Measurements from ENCODE around the gene GFI1B. TPM values are rescaled to one million over a fixed set of nuclear protein-coding genes. Genes with fewer than 3 reads are reported as not detected.
A peak's percentile ranks its signal among the peaks of the same experiment; 100 is the strongest.

The GFI1B gene
- total RNA-seq (2014; rRNA removed) (not detected in 2 replicates), Bru-seq, nascent RNA (percentile 4 among the genes with signal in this experiment), BruChase-seq, experiment 1, labeled RNA remaining after a 6-hour chase (percentile 8 among the genes with signal in this experiment), BruChase-seq, experiment 2, labeled RNA remaining after a 2-hour chase (percentile 5 among the genes with signal in this experiment)
- long read RNA-seq = 0 reads

GRCh38 chr9:132978451-132979131, at the start of gene GFI1B:
Gene GFI1B (plus strand): TSS chr9:132978694. CDS start chr9:132986679, 7,985 bp downstream.
- peak within 1 kb of the TSS; percentile 61; the same call in 1 of the 2 replicates for H3K4me2 ChIP-seq (ENCODE audit: low read length)
- BruUV-seq (replicated peaks) = no TSS peak
- no peaks in the 10 kb centered on the region for H3K4me1 ChIP-seq (ENCODE audit: insufficient read depth, low read length)
- DNase-seq (peak; percentile 8), ATAC-seq (no peak)
- H3K27me3 ChIP-seq (ENCODE audit: low read length) = peaks cover 15% of the 10 kb centered on the region
- no peak within 1 kb of the TSS for H3K27ac ChIP-seq (ENCODE audit: low read length)
- no peaks in the 10 kb centered on the region for H3K36me3 ChIP-seq (ENCODE audit: low read depth, low read length)
- H3K79me2 ChIP-seq (ENCODE audit: low read length) = no peaks in the 10 kb centered on the region
- H3K4me3 ChIP-seq (ENCODE audit: low read length) = no peak within 1 kb of the TSS
- no peaks in the 10 kb centered on the region for H3K9me3 ChIP-seq (ENCODE audit: low read length)
- H4K20me1 ChIP-seq (ENCODE audit: low read length) = no peaks in the 10 kb centered on the region
- no peak within 1 kb of the TSS for H3K9ac ChIP-seq (ENCODE audit: low read length)
- 0 out of 2 replicates have a peak within 1 kb of the TSS, but pooled peaks have one; percentile 38 for H2AFZ ChIP-seq (ENCODE audit: low read length)
- H3K9me2 ChIP-seq (replicated peaks; ENCODE audit: low read length) = no peaks in the 10 kb centered on the region
- no peaks in the 10 kb centered on the region for H3F3A ChIP-seq (ENCODE audit: low read length, unreplicated experiment)
- CTCF ChIA-PET = no interaction called here
- POLR2A ChIA-PET (ENCODE audit: unreplicated experiment) = no interaction called here
- intact Hi-C loops (cut with micrococcal nuclease) = no loop called here
- TF ChIP-seq CTCF (conservative IDR thresholded peaks at IDR 0.05; ENCODE audit: low read depth, low read length) = no peak
- no peak for TF ChIP-seq EZH2 (IDR thresholded peaks at IDR 0.05; ENCODE audit: low read length, unreplicated experiment)
- TF ChIP-seq EZH2phosphoT487 (IDR thresholded peaks at IDR 0.05; ENCODE audit: borderline replicate concordance, low read length) = no peak

GRCh38 chr9:132931178-132931735, 47.2 kb upstream of the GFI1B start:
- no peak overlapping the region for H2AFZ ChIP-seq (ENCODE audit: low read length)
- no peak overlapping the region for H3K9ac ChIP-seq (ENCODE audit: low read length)
- CTCF ChIA-PET = no interaction called here
- H3K27ac ChIP-seq (ENCODE audit: low read length) = no peak overlapping the region
- H3F3A ChIP-seq (ENCODE audit: low read length, unreplicated experiment) = no peaks in the 10 kb centered on the region
- no peaks in the 10 kb centered on the region for H3K27me3 ChIP-seq (ENCODE audit: low read length)
- H3K9me2 ChIP-seq (replicated peaks; ENCODE audit: low read length) = no peaks in the 10 kb centered on the region
- H4K20me1 ChIP-seq (ENCODE audit: low read length) = no peaks in the 10 kb centered on the region
- no peak for ATAC-seq
- H3K36me3 ChIP-seq (ENCODE audit: low read depth, low read length) = no peaks in the 10 kb centered on the region
- no peaks in the 10 kb centered on the region for H3K4me1 ChIP-seq (ENCODE audit: insufficient read depth, low read length)
- intact Hi-C loops (cut with micrococcal nuclease) = no loop called here
- H3K4me3 ChIP-seq (ENCODE audit: low read length) = no peak overlapping the region
- no TSS peak for BruUV-seq (replicated peaks)
- TF ChIP-seq EZH2phosphoT487 (IDR thresholded peaks at IDR 0.05; ENCODE audit: borderline replicate concordance, low read length) = no peak
- no peak for TF ChIP-seq CTCF (conservative IDR thresholded peaks at IDR 0.05; ENCODE audit: low read depth, low read length)
- no peak for TF ChIP-seq EZH2 (IDR thresholded peaks at IDR 0.05; ENCODE audit: low read length, unreplicated experiment)
- no peak for DNase-seq
- POLR2A ChIA-PET (ENCODE audit: unreplicated experiment) = no interaction called here
- H3K79me2 ChIP-seq (ENCODE audit: low read length) = peaks cover 7% of the 10 kb centered on the region
- H3K9me3 ChIP-seq (ENCODE audit: low read length) = no peaks in the 10 kb centered on the region
- no peak overlapping the region for H3K4me2 ChIP-seq (ENCODE audit: low read length)

- ChIA-PET CTCF (no interaction called here), POLR2A (ENCODE audit: unreplicated experiment) (no interaction called here)
- Histone ChIP-seq H3K9me3 (ENCODE audit: low read length) (no peaks in the 10 kb centered on the region), H2AFZ (ENCODE audit: low read length) (no peak overlapping the region), H3K27ac (ENCODE audit: low read length) (no peak overlapping the region), H3K4me3 (ENCODE audit: low read length) (no peak overlapping the region), H3K9me2 (replicated peaks; ENCODE audit: low read length) (no peaks in the 10 kb centered on the region), H3K4me1 (ENCODE audit: insufficient read depth, low read length) (peaks cover 15% of the 10 kb centered on the region), H3K4me2 (ENCODE audit: low read length) (no peak overlapping the region), H3K36me3 (ENCODE audit: low read depth, low read length) (no peaks in the 10 kb centered on the region), H3K79me2 (ENCODE audit: low read length) (peaks cover 35% of the 10 kb centered on the region), H3F3A (ENCODE audit: low read length, unreplicated experiment) (peaks cover 6% of the 10 kb centered on the region), H3K27me3 (ENCODE audit: low read length) (no peaks in the 10 kb centered on the region), H4K20me1 (ENCODE audit: low read length) (no peaks in the 10 kb centered on the region), H3K9ac (ENCODE audit: low read length) (no peak overlapping the region)
- intact Hi-C loops (cut with micrococcal nuclease) = no loop called here
- BruUV-seq (replicated peaks) = no TSS peak
- no peak for TF ChIP-seq EZH2 (IDR thresholded peaks at IDR 0.05; ENCODE audit: low read length, unreplicated experiment)
- TF ChIP-seq CTCF (conservative IDR thresholded peaks at IDR 0.05; ENCODE audit: low read depth, low read length) = no peak
- TF ChIP-seq EZH2phosphoT487 (IDR thresholded peaks at IDR 0.05; ENCODE audit: borderline replicate concordance, low read length) = no peak
- ATAC-seq = no peak
- DNase-seq = no peak
Observed at GRCh38 chr9:132935026-132935425, 43.5 kb upstream of the GFI1B start.

Measured in PC-3 (cell line).